HS-5 (cell line): Measurements from ENCODE around the gene ZNF831.

ENCODE experiments used
- DNase-seq: peaks from one replicate; pipeline ENCODE4 v3.0.0-alpha.2; 2012; ENCODE audit warnings: low read depth

The ZNF831 gene

GRCh38 chr20:59181936-59182335 lies 18.3 kb downstream of the ZNF831 start:
- no peak for DNase-seq

- no peak for DNase-seq
These were observed 18.9 kb downstream of the ZNF831 start for GRCh38 chr20:59182401-59183044.

- DNase-seq = no peak
These were observed 20.1 kb downstream of the ZNF831 start for GRCh38 chr20:59183751-59184150.

GRCh38 chr20:59184880-59185447 lies 21.3 kb downstream of the ZNF831 start:
- DNase-seq = no peak

GRCh38 chr20:59185809-59186208 lies 22.2 kb downstream of the ZNF831 start:
- DNase-seq = no peak

GRCh38 chr20:59190466-59190865 lies 26.8 kb downstream of the ZNF831 start:
- DNase-seq = no peak

GRCh38 chr20:59191036-59191755 lies 27.6 kb downstream of the ZNF831 start:
- DNase-seq = no peak

- no peak for DNase-seq
These were observed 28.3 kb downstream of the ZNF831 start for GRCh38 chr20:59191756-59192532.

GRCh38 chr20:59192533-59192896 lies 28.9 kb downstream of the ZNF831 start:
- no peak for DNase-seq

- no peak for DNase-seq
These were observed 29.7 kb downstream of the ZNF831 start for GRCh38 chr20:59193325-59193724.

- no peak for DNase-seq
These were observed 30.7 kb downstream of the ZNF831 start for GRCh38 chr20:59194023-59194935.

GRCh38 chr20:59195316-59195993 lies 31.8 kb downstream of the ZNF831 start:
- DNase-seq = no peak

- DNase-seq = no peak
These were observed 40.7 kb downstream of the ZNF831 start for GRCh38 chr20:59204165-59204894.

GRCh38 chr20:59205044-59205443 lies 41.4 kb downstream of the ZNF831 start:
- no peak for DNase-seq

- DNase-seq = no peak
These were observed 43.6 kb downstream of the ZNF831 start for GRCh38 chr20:59207235-59207634.

GRCh38 chr20:59207742-59208357 lies 44.2 kb downstream of the ZNF831 start:
- DNase-seq = no peak

- DNase-seq = no peak
These were observed 46.6 kb downstream of the ZNF831 start for GRCh38 chr20:59210186-59210585.

GRCh38 chr20:59211208-59211765 lies 47.7 kb downstream of the ZNF831 start:
- no peak for DNase-seq

GRCh38 chr20:59214073-59214472 lies 50.5 kb downstream of the ZNF831 start:
- DNase-seq = no peak
